ENCODE data around the gene MRGPRG.

Gene MRGPRG

GRCh38 chr11:3195251-3196160, 23.1 kb downstream of the MRGPRG start:
- no peak for DNase-seq (ENCODE audit: low read depth in 3 of 3, low spot score in 1 of 3)

GRCh38 chr11:3194016-3194816, 24.4 kb downstream of the MRGPRG start:
- no peak for DNase-seq (ENCODE audit: low read depth in 3 of 3, low spot score in 1 of 3)

- DNase-seq (ENCODE audit: low read depth in 3 of 3, low spot score in 1 of 3), result no peak
These were observed 25.1 kb downstream of the MRGPRG start for GRCh38 chr11:3193373-3194015.

DNA sequence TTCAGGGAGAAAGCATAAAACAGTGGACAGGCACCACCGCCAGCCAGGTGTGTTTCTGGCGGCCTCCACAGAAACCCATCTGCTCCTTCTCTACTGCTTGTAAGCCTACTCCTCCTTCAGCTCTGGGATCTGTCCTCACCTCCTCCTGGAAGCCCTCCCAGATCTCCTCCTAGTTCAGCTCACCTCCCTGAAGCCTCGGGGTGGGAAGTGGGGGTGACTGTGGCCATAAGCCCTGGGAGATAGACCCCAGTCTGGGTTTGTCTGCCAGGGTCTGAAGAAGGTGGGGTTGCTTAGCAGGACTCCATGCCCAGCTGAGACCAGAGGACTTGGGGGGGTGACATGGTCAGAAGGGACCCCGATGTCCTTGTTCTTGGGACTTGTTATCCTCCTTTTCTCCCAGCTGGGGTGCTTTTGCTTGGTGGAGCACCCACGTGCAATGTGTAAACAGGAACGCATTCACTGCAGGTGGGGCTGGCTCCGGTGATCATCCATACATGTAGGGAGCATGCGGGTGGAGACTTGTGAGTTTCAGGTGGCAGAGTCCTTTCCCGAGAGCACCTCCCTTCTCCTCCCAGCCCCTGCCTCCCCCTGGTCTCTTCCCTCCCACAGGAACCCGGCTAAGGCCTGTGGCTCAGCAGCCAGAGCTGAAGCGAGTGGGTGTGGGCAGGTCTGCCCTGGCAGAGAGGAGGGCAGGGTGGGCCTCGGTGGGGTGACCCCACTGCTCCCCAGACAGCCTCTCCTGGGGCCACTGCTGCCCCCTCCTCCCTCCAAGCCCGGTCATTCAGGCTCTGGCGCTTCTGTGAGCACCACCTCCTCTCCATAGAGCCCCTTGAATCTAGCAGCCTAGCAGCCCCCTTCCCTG, 25.9 kb downstream of the MRGPRG start:
- DNase-seq (ENCODE audit: low read depth in 3 of 3, low spot score in 1 of 3), result no peak

GRCh38 chr11:3191586-3192324, 26.9 kb downstream of the MRGPRG start:
- DNase-seq (ENCODE audit: low read depth in 3 of 3, low spot score in 1 of 3), result no peak

- DNase-seq (ENCODE audit: low read depth in 3 of 3, low spot score in 1 of 3), result no peak
These were observed 28.0 kb downstream of the MRGPRG start for GRCh38 chr11:3190600-3190999.

- no peak for DNase-seq (ENCODE audit: low read depth in 3 of 3, low spot score in 1 of 3)
These were observed 28.6 kb downstream of the MRGPRG start for GRCh38 chr11:3189886-3190583.

- no peak for DNase-seq (ENCODE audit: low read depth in 3 of 3, low spot score in 1 of 3)
These were observed 29.3 kb downstream of the MRGPRG start for GRCh38 chr11:3189196-3189843.

DNA sequence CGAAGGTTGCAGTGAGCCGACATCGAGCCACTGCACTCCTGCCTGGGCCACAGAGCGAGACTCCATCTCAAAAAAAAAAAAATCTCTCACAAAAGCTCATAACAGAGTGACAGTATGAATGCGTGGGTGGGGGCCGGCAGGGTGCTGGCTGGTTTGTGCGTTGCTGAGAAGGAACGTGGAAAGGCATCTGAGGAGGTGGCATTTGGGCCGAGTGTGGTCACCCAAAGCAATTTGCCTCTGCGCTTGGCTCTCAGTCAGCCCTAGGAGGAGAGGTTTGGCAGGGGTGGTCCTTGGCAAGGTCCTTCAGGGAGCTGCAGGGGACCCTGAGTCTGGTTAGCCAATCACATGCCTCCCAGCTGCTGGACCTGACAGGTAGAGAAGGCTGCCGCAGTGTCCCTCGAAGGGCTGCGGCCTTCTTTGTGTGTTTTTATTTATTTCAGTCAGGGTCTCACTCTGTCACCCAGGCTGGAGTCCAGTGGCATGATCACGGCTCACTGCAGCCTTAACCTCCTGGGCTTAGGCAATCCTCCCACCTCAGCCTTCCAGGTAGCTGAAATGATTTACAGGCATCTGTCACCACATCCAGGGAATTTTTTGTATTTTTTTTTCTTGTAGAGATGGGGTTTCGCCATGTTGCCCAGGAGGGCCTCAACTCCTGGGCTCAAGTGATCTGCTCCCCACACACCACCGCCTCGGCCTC, 30.0 kb downstream of the MRGPRG start:
- DNase-seq (ENCODE audit: low read depth in 3 of 3, low spot score in 1 of 3), result no peak

- no peak for DNase-seq (ENCODE audit: low read depth in 3 of 3, low spot score in 1 of 3)
These were observed 32.3 kb downstream of the MRGPRG start for GRCh38 chr11:3186166-3186953.

GRCh38 chr11:3184732-3185347, 33.8 kb downstream of the MRGPRG start:
- DNase-seq (ENCODE audit: low read depth in 3 of 3, low spot score in 1 of 3), result no peak

- DNase-seq (ENCODE audit: low read depth in 3 of 3, low spot score in 1 of 3), result no peak
These were observed 35.1 kb downstream of the MRGPRG start for GRCh38 chr11:3183523-3183922.

DNA sequence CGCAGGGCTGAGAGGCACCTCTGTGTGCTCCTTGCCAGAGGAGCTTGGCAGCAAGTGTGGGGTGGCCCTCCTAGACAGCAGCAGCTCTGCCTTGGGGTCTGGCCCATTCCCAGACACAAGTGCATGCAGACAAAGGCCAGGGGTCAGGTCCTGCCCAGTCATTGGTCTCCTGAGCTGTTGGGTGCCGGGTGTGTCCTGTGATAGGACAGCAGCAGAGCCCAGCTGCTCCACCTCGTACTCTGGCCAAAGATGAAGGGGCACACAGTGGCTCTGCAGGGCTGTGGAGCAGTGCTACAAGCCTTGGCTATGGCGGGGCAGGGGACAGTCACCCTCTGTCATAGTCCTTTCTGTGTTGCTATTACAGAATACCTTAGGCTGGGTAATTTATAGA, 36.2 kb downstream of the MRGPRG start:
- no peak for DNase-seq (ENCODE audit: low read depth in 3 of 3, low spot score in 1 of 3)

- no peak for DNase-seq (ENCODE audit: low read depth in 3 of 3, low spot score in 1 of 3)
These were observed 36.7 kb downstream of the MRGPRG start for GRCh38 chr11:3181725-3182461.

GRCh38 chr11:3180869-3181268, 37.7 kb downstream of the MRGPRG start:
- DNase-seq (ENCODE audit: low read depth in 3 of 3, low spot score in 1 of 3), result no peak

GRCh38 chr11:3178349-3178748, 40.3 kb downstream of the MRGPRG start:
- no peak for DNase-seq (ENCODE audit: low read depth in 3 of 3, low spot score in 1 of 3)
